OCI-LY3 (cell line): ENCODE measurements around the gene GZMM.
A peak's percentile ranks its signal among the peaks of the same experiment; 100 is the strongest.

ENCODE experiments used
- H2AFZ ChIP-seq: fragments of 200-600, 300-600 bp; shearing (Covaris generic); 2 replicates; pipeline ENCODE4 v1.6.0; 2014; ENCODE audit warnings: antibody characterized with exemption, low read depth, low read length
- H3K27ac ChIP-seq: fragments of 200-600, 300-600 bp; sonication (generic); 2 replicates; pipeline ENCODE4 v1.5.1; 2014; ENCODE audit warnings: mild to moderate bottlenecking, low read length, moderate library complexity, mixed read lengths
- H3K27me3 ChIP-seq: fragments of 200-600, 300-600 bp; sonication (generic); 2 replicates; pipeline ENCODE4 v1.6.1; 2014; ENCODE audit warnings: low read depth, low read length, mixed read lengths
- H3K36me3 ChIP-seq: fragments of 200-600, 300-600 bp; sonication (generic); replicated peaks from 2 replicates; pipeline ENCODE3; 2014; ENCODE audit warnings: low read depth, low read length, mixed read lengths
- H3K4me1 ChIP-seq: fragments of 300-600, 200-600 bp; sonication (generic); 2 replicates; pipeline ENCODE4 v1.6.1; 2014; ENCODE audit warnings: low read length, mixed read lengths
- H3K4me2 ChIP-seq: fragments of 200-600, 300-600 bp; sonication (generic); 2 replicates; pipeline ENCODE4 v1.6.1; 2014; ENCODE audit warnings: low read length, mixed read lengths
- H3K4me3 ChIP-seq: fragments of 300-600, 200-600 bp; sonication (generic); 2 replicates; pipeline ENCODE4 v1.5.1; 2014; ENCODE audit warnings: antibody characterized with exemption, mild to moderate bottlenecking, low read length, moderate library complexity
- H3K79me2 ChIP-seq: fragments of 300-600, 200-600 bp; shearing (Covaris generic); 2 replicates; pipeline ENCODE4 v1.6.1; 2014; ENCODE audit warnings: mild to moderate bottlenecking, low read length, mixed read lengths
- H3K9ac ChIP-seq: fragments of 300-600, 200-600 bp; shearing (Covaris generic); 2 replicates; pipeline ENCODE4 v1.6.0; 2014; ENCODE audit warnings: mild to moderate bottlenecking, low read length, moderate library complexity
- H3K9me3 ChIP-seq: fragments of 200-600, 300-600 bp; shearing (Covaris generic); 2 replicates; pipeline ENCODE4 v1.6.1; 2014; ENCODE audit warnings: low read length, mixed read lengths; ENCODE audit not compliant: insufficient read depth
- H4K20me1 ChIP-seq: fragments of 200-600, 300-600 bp; sonication (generic); 2 replicates; pipeline ENCODE4 v1.6.1; 2016; ENCODE audit warnings: low read length, mixed read lengths; ENCODE audit not compliant: insufficient read depth
- CTCF ChIP-seq: fragments of 200-600, 300-600 bp; sonication (generic); IDR thresholded peaks from 2 replicates; pipeline ENCODE4 v1.5.1; 2014; ENCODE audit warnings: antibody characterized with exemption, low read length, low read depth
- EZH2phosphoT487 ChIP-seq: fragments of 200-600 bp; shearing (Covaris generic); IDR thresholded peaks from 2 replicates; pipeline ENCODE4 v1.6.1; 2018; ENCODE audit warnings: antibody characterized with exemption, mixed run types, low read depth

The GZMM gene

GRCh38 chr19:567296-567900, 23.5 kb downstream of the GZMM start:
- Histone ChIP-seq H4K20me1 (no peaks in the 10 kb centered on the region), H3K9me3 (no peaks in the 10 kb centered on the region), H3K9ac (no peak overlapping the region), H3K4me1 (no peaks in the 10 kb centered on the region), H3K4me2 (no peak overlapping the region), H3K4me3 (no peak overlapping the region), H3K36me3 (peaks cover 16% of the 10 kb centered on the region), H3K79me2 (peaks cover under 1% of the 10 kb centered on the region; the same call in 1 of the 2 replicates), H2AFZ (no peak overlapping the region), H3K27me3 (no peaks in the 10 kb centered on the region), H3K27ac (no peak overlapping the region)
- TF ChIP-seq EZH2phosphoT487 (no peak), CTCF (no peak)

- H3K36me3 ChIP-seq, result peaks cover 17% of the 10 kb centered on the region
- H3K9me3 ChIP-seq, result no peaks in the 10 kb centered on the region
- H3K9ac ChIP-seq, result no peak overlapping the region
- peaks cover 29% of the 10 kb centered on the region for H3K79me2 ChIP-seq
- H3K4me1 ChIP-seq, result peaks cover 17% of the 10 kb centered on the region
- H3K27ac ChIP-seq, result no peak overlapping the region
- H4K20me1 ChIP-seq, result peaks cover 22% of the 10 kb centered on the region
- no peak overlapping the region for H3K4me2 ChIP-seq
- no peaks in the 10 kb centered on the region for H3K27me3 ChIP-seq
- no peak overlapping the region for H2AFZ ChIP-seq
- TF ChIP-seq CTCF (no peak), EZH2phosphoT487 (no peak)
- no peak overlapping the region for H3K4me3 ChIP-seq
Observed at GRCh38 chr19:570251-570686, 26.4 kb downstream of the GZMM start.

GRCh38 chr19:570937-571565, 27.2 kb downstream of the GZMM start:
- peak overlapping the region; percentile 54 for H2AFZ ChIP-seq
- H3K4me3 ChIP-seq, result peak overlapping the region; percentile 82
- H4K20me1 ChIP-seq, result peaks cover 28% of the 10 kb centered on the region

More at GRCh38 chr19:570937-571565, 27.2 kb downstream of the GZMM start:
- Histone ChIP-seq H3K27ac (peak overlapping the region; percentile 94), H3K4me2 (peak overlapping the region; percentile 78), H3K36me3 (peaks cover 18% of the 10 kb centered on the region), H3K9me3 (no peaks in the 10 kb centered on the region), H3K4me1 (peaks cover 17% of the 10 kb centered on the region), H3K9ac (peak overlapping the region; percentile 92), H3K79me2 (peaks cover 37% of the 10 kb centered on the region), H3K27me3 (no peaks in the 10 kb centered on the region)
- no peak for TF ChIP-seq EZH2phosphoT487
- no peak for TF ChIP-seq CTCF
